ENCODE results near the gene C1orf159. TPM values are rescaled to one million over a fixed set of nuclear protein-coding genes. Genes with fewer than 3 reads are reported as not detected.
"Not testable (repeated sequence)": the region's sequence is repeated elsewhere in the genome, so short reads cannot be mapped to it uniquely, and the experiment has no call there.

Gene C1orf159
- total RNA-seq, 1 donor from 2014 or later: 8.2 TPM

GRCh38 chr1:1157426-1157913 is 41.6 kb upstream of the C1orf159 start:
- Histone ChIP-seq H3K27me3 (ENCODE audit: control insufficient read depth, insufficient read depth, low read length) (no peaks in the 10 kb centered on the region), H3K36me3 (ENCODE audit: control insufficient read depth, insufficient read depth, low read length) (no peaks in the 10 kb centered on the region), H3K4me3 (ENCODE audit: low read depth, low read length) (peak overlapping the region; percentile 46)
- DNase-seq (ENCODE audit: low read depth) (peak; percentile 83), FAIRE-seq (no peak)
- TF ChIP-seq, protein P1, sequence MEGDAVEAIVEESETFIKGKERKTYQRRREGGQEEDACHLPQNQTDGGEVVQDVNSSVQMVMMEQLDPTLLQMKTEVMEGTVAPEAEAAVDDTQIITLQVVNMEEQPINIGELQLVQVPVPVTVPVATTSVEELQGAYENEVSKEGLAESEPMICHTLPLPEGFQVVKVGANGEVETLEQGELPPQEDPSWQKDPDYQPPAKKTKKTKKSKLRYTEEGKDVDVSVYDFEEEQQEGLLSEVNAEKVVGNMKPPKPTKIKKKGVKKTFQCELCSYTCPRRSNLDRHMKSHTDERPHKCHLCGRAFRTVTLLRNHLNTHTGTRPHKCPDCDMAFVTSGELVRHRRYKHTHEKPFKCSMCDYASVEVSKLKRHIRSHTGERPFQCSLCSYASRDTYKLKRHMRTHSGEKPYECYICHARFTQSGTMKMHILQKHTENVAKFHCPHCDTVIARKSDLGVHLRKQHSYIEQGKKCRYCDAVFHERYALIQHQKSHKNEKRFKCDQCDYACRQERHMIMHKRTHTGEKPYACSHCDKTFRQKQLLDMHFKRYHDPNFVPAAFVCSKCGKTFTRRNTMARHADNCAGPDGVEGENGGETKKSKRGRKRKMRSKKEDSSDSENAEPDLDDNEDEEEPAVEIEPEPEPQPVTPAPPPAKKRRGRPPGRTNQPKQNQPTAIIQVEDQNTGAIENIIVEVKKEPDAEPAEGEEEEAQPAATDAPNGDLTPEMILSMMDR (IDR thresholded peaks at IDR 0.05; ENCODE audit: insufficient read depth, low read length, severe bottlenecking): no peak

- Histone ChIP-seq H3K36me3 (ENCODE audit: control insufficient read depth, insufficient read depth, low read length) (no peaks in the 10 kb centered on the region), H3K4me3 (ENCODE audit: low read depth, low read length) (no peak overlapping the region), H3K27me3 (ENCODE audit: control insufficient read depth, insufficient read depth, low read length) (no peaks in the 10 kb centered on the region)
- TF ChIP-seq, protein P1 (IDR thresholded peaks at IDR 0.05; ENCODE audit: insufficient read depth, low read length, severe bottlenecking): no peak
- DNase-seq (ENCODE audit: low read depth): no peak
- FAIRE-seq: no peak
These were observed 41.1 kb upstream of the C1orf159 start for GRCh38 chr1:1157033-1157365.

- Histone ChIP-seq H3K4me3 (ENCODE audit: low read depth, low read length) (no peak overlapping the region), H3K27me3 (ENCODE audit: control insufficient read depth, insufficient read depth, low read length) (no peaks in the 10 kb centered on the region), H3K36me3 (ENCODE audit: control insufficient read depth, insufficient read depth, low read length) (no peaks in the 10 kb centered on the region)
- no peak for DNase-seq (ENCODE audit: low read depth)
- no peak for FAIRE-seq
- TF ChIP-seq, protein P1 (IDR thresholded peaks at IDR 0.05; ENCODE audit: insufficient read depth, low read length, severe bottlenecking): no peak
These were observed 40.5 kb upstream of the C1orf159 start for GRCh38 chr1:1156140-1157032.

DNA sequence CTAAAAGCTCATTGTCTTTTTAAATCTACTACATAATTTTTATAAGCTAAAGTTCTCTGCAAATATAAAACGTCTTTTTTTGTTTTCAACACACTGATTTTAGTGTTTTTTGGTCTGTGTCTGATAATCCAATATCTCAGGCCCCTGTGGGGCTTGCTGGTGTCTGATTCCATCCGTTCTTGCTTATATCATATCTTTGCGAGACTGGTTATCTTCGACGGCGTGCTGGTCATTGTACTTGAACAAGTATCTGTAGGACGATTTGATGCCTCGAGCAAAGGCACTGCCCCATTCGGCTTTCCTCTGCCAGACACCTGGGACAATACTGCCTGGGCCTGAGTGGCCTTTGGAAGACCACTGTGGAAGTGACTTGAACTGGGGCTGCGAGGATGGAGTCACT is 39.4 kb upstream of the C1orf159 start:
- Histone ChIP-seq H3K36me3 (ENCODE audit: control insufficient read depth, insufficient read depth, low read length) (no peaks in the 10 kb centered on the region), H3K27me3 (ENCODE audit: control insufficient read depth, insufficient read depth, low read length) (no peaks in the 10 kb centered on the region), H3K4me3 (ENCODE audit: low read depth, low read length) (no peak overlapping the region)
- TF ChIP-seq, protein P1 (IDR thresholded peaks at IDR 0.05; ENCODE audit: insufficient read depth, low read length, severe bottlenecking): no peak
- DNase-seq (ENCODE audit: low read depth) (no peak), FAIRE-seq (no peak)

- Histone ChIP-seq H3K36me3 (ENCODE audit: control insufficient read depth, insufficient read depth, low read length) (no peaks in the 10 kb centered on the region), H3K4me3 (ENCODE audit: low read depth, low read length) (no peak overlapping the region), H3K27me3 (ENCODE audit: control insufficient read depth, insufficient read depth, low read length) (no peaks in the 10 kb centered on the region)
- TF ChIP-seq, protein P1 (IDR thresholded peaks at IDR 0.05; ENCODE audit: insufficient read depth, low read length, severe bottlenecking): no peak
- DNase-seq (ENCODE audit: low read depth) (no peak), FAIRE-seq (peak; percentile 62)
These were observed 38.0 kb upstream of the C1orf159 start for GRCh38 chr1:1153874-1154273.

GRCh38 chr1:1153215-1153614 is 37.3 kb upstream of the C1orf159 start:
- H3K27me3 ChIP-seq (ENCODE audit: control insufficient read depth, insufficient read depth, low read length); H3K36me3 ChIP-seq (ENCODE audit: control insufficient read depth, insufficient read depth, low read length); H3K4me3 ChIP-seq (ENCODE audit: low read depth, low read length); DNase-seq (ENCODE audit: low read depth); FAIRE-seq: not testable (repeated sequence)

- H3K4me3 ChIP-seq (ENCODE audit: low read depth, low read length); DNase-seq (ENCODE audit: low read depth); H3K36me3 ChIP-seq (ENCODE audit: control insufficient read depth, insufficient read depth, low read length); H3K27me3 ChIP-seq (ENCODE audit: control insufficient read depth, insufficient read depth, low read length): not testable (repeated sequence)
- peak; percentile 32 for FAIRE-seq
These were observed 36.5 kb upstream of the C1orf159 start for GRCh38 chr1:1152431-1152830.

All from bronchial epithelial cell (primary cell).